Nephron progenitor cell (in vitro differentiated cells): ENCODE data around the gene MARVELD2.
A peak's percentile ranks its signal among the peaks of the same experiment; 100 is the strongest.
"Not testable (repeated sequence)": the region's sequence is repeated elsewhere in the genome, so short reads cannot be mapped to it uniquely, and the experiment has no call there.

ENCODE experiments used
- DNase-seq: peaks from one replicate; pipeline ENCODE4 v3.0.0; 2021
- H3K27ac Mint-ChIP-seq: 2 replicates; pipeline ENCODE4 v1.8.0; 2021; ENCODE audit warnings: mild to moderate bottlenecking, moderate library complexity, mixed read lengths
- H3K27me3 Mint-ChIP-seq: 2 replicates; pipeline ENCODE4 v1.8.0; 2021; ENCODE audit warnings: mild to moderate bottlenecking, low read depth, mixed read lengths; ENCODE audit not compliant: poor library complexity
- H3K36me3 Mint-ChIP-seq: 2 replicates; pipeline ENCODE4 v1.8.0; 2021; ENCODE audit warnings: low read depth, mixed read lengths
- H3K4me1 Mint-ChIP-seq: 2 replicates; pipeline ENCODE4 v1.8.0; 2021; ENCODE audit warnings: mixed read lengths
- H3K4me3 Mint-ChIP-seq: 2 replicates; pipeline ENCODE4 v1.8.0; 2021; ENCODE audit warnings: mild to moderate bottlenecking, moderate library complexity, mixed read lengths
- H3K9me3 Mint-ChIP-seq: 2 replicates; pipeline ENCODE4 v1.8.0; 2021; ENCODE audit warnings: mild to moderate bottlenecking, moderate library complexity, mixed read lengths
- TF ChIP-seq, protein P1 (sequence below): fragments of 200-600 bp; sonication (generic); IDR thresholded peaks from 2 replicates; pipeline ENCODE4 v1.5.0; 2021; ENCODE audit warnings: antibody characterized with exemption

The MARVELD2 gene

DNA sequence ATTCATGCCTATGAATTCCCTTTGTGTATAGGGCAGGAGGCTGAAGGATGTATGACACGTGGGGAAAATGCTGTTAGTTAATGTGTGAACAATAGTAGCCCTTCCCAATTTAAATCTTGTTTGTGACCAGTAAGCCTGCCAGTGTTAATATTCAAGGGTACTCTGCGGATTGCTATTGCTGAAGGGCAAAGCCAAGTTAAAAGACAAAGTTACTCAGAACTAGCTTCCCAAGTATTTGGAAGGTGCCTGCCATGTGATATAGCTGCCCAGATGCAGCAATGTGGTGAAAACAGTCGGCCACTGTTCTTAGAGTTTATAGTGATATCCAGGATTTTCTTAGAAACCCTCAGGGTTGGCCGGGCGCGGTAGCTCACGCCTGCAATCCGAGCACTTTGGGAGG is 34.6 kb downstream of the MARVELD2 start:
- Mint-ChIP-seq H3K27ac (no peak overlapping the region), H3K4me1 (no peaks in the 10 kb centered on the region), H3K27me3 (peaks cover 2% of the 10 kb centered on the region), H3K36me3 (no peaks in the 10 kb centered on the region), H3K9me3 (no peaks in the 10 kb centered on the region), H3K4me3 (no peak overlapping the region)
- TF ChIP-seq, protein P1, sequence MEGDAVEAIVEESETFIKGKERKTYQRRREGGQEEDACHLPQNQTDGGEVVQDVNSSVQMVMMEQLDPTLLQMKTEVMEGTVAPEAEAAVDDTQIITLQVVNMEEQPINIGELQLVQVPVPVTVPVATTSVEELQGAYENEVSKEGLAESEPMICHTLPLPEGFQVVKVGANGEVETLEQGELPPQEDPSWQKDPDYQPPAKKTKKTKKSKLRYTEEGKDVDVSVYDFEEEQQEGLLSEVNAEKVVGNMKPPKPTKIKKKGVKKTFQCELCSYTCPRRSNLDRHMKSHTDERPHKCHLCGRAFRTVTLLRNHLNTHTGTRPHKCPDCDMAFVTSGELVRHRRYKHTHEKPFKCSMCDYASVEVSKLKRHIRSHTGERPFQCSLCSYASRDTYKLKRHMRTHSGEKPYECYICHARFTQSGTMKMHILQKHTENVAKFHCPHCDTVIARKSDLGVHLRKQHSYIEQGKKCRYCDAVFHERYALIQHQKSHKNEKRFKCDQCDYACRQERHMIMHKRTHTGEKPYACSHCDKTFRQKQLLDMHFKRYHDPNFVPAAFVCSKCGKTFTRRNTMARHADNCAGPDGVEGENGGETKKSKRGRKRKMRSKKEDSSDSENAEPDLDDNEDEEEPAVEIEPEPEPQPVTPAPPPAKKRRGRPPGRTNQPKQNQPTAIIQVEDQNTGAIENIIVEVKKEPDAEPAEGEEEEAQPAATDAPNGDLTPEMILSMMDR: no peak
- no peak for DNase-seq

GRCh38 chr5:69450116-69450515 is 35.2 kb downstream of the MARVELD2 start:
- peaks cover 2% of the 10 kb centered on the region for H3K27me3 Mint-ChIP-seq
- no peak overlapping the region for H3K4me3 Mint-ChIP-seq
- H3K9me3 Mint-ChIP-seq: no peaks in the 10 kb centered on the region
- H3K27ac Mint-ChIP-seq: peak overlapping the region; percentile 40
- no peak for DNase-seq
- H3K4me1 Mint-ChIP-seq: no peaks in the 10 kb centered on the region
- TF ChIP-seq, protein P1: no peak
- no peaks in the 10 kb centered on the region for H3K36me3 Mint-ChIP-seq

DNA sequence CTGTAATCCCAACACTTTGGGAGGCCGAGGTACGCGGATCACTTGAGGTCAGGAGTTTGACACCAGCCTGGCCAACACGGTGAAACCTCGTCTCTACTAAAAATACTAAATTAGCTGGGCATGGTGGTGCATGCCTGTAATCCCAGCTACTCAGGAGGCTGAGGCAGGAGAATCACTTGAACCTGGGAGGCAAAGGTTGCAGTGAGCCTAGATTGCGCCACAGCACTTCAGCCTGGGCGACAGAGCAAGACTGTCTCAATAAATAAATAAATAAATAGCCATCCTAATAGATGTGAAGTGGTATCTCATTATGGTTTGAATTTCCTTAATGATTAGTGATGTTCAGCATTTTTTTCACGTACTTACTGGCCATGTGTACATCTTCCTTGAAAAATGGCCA is 35.6 kb downstream of the MARVELD2 start:
- not testable (repeated sequence) for H3K4me3 Mint-ChIP-seq, H3K27me3 Mint-ChIP-seq, DNase-seq, H3K9me3 Mint-ChIP-seq, H3K36me3 Mint-ChIP-seq, H3K4me1 Mint-ChIP-seq
- peak overlapping the region; percentile 40 for H3K27ac Mint-ChIP-seq

- Mint-ChIP-seq H3K27ac (peak overlapping the region; percentile 62), H3K4me3 (no peak overlapping the region), H3K27me3 (no peaks in the 10 kb centered on the region), H3K36me3 (no peaks in the 10 kb centered on the region), H3K9me3 (peaks cover 4% of the 10 kb centered on the region), H3K4me1 (no peaks in the 10 kb centered on the region)
- DNase-seq: no peak
- TF ChIP-seq, protein P1: no peak
These were observed 37.2 kb downstream of the MARVELD2 start for GRCh38 chr5:69451941-69452647.

DNA sequence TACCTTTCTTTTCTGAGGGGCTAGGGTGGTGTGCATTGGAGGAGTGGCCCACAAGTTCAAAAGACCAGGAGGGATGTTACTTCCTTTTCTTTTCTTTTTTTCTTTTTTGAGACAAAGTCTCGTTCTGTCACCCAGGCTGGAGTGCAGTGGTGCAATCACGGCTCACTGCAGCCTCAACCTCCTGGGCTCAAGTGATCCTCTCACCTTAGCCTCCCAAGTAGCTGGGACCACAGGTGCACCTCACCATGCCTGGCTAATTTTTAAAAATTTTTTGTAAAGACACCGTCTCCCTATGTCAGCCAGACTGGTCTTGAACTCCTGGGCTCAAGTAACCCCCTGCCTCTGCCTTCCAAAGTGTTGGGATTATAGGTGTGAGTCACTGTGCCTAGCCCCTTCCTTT is 38.6 kb downstream of the MARVELD2 start:
- not testable (repeated sequence) for DNase-seq, H3K36me3 Mint-ChIP-seq, H3K9me3 Mint-ChIP-seq, H3K27ac Mint-ChIP-seq, H3K4me1 Mint-ChIP-seq, H3K27me3 Mint-ChIP-seq, H3K4me3 Mint-ChIP-seq

DNA sequence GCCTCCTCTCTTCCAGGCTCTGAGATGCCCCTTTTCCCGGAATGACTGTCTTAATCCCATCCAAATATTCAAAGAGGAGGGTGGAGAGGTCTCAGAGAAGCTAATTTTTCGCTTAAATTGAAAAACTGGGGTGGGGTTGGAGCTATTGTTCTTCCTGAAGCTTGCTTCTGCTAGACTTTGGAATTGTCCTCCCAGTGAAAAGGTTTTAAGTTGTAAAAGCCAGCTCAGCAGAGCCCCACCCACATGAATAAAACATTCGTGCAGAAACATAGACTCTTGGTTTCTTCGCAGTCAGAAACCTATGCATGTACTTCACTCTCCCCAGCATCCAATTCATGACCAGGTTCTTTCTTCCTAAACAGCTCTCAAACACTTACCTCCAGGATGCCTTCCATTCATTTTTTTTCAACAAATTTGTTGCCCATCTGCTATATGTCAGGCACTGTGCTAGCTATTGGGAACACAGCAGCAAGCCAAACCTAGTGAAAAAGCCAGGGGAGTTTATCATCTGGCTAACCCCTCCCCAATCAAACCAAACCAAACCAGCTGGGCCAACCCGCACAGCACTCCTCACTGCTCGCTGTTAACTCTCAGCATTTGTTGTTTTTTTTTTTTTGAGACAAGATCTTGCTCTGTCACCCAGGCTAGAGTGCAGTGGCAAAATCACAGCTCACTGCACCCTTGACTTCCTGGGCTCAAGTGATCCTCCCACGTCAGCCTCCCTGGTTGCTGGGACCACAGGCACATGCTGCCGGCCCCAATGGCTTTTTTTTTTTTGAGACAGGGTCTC is 39.7 kb downstream of the MARVELD2 start:
- no peak overlapping the region for H3K4me3 Mint-ChIP-seq
- H3K27me3 Mint-ChIP-seq: peaks cover 4% of the 10 kb centered on the region
- TF ChIP-seq, protein P1: no peak
- H3K9me3 Mint-ChIP-seq: peaks cover 14% of the 10 kb centered on the region
- no peak for DNase-seq
- H3K36me3 Mint-ChIP-seq: no peaks in the 10 kb centered on the region
- no peak overlapping the region for H3K27ac Mint-ChIP-seq
- H3K4me1 Mint-ChIP-seq: no peaks in the 10 kb centered on the region

GRCh38 chr5:69455428-69455988 is 40.6 kb downstream of the MARVELD2 start:
- not testable (repeated sequence) for H3K36me3 Mint-ChIP-seq, H3K27ac Mint-ChIP-seq, DNase-seq, H3K27me3 Mint-ChIP-seq, H3K4me3 Mint-ChIP-seq, H3K4me1 Mint-ChIP-seq
- H3K9me3 Mint-ChIP-seq: peaks cover 14% of the 10 kb centered on the region
